ENCODE measurements around the gene AHCY. TPM values are rescaled to one million over a fixed set of nuclear protein-coding genes. Genes with fewer than 3 reads are reported as not detected.
"Not testable (repeated sequence)": the region's sequence is repeated elsewhere in the genome, so short reads cannot be mapped to it uniquely, and the experiment has no call there.

AHCY gene
- total RNA-seq, 1 experiment from 2014 or later = 350 TPM

- no peak for DNase-seq (ENCODE audit: low read depth, low spot score)
- H4K20me1 ChIP-seq (ENCODE audit: insufficient read depth) = no peaks in the 10 kb centered on the region
- CTCF ChIA-PET = no interaction called here
- no peak overlapping the region for H3K4me3 ChIP-seq (replicated peaks in 1 of 2; ENCODE audit: low read depth in 1 of 2, low read length in 2 of 2)
- ATAC-seq = no peak
- RAD21 ChIA-PET (ENCODE audit: low non-redundant PET in 1 of 2, low total read pairs in 2 of 2, uncharacterized antibody in 2 of 2, unreplicated experiment in 2 of 2) = no interaction called here
- no peak overlapping the region for H2AFZ ChIP-seq (ENCODE audit: low read depth, low read length, poor library complexity, severe bottlenecking)
- peaks cover 4 to 12% of the 10 kb centered on the region in 2 experiments; a peak in 3 of 4 replicates for H3K4me1 ChIP-seq (ENCODE audit: control insufficient read depth in 1 of 2, insufficient read depth in 2 of 2, low read length in 2 of 2)
- BruUV-seq (replicated peaks) = no TSS peak
- no peak overlapping the region for H3K9ac ChIP-seq (ENCODE audit: low read length)
- no peaks in the 10 kb centered on the region for H3K36me3 ChIP-seq (ENCODE audit: control insufficient read depth in 1 of 2, insufficient read depth in 2 of 2, low read length in 2 of 2)
- intact Hi-C loops (cut with micrococcal nuclease) = no loop called here
- no peak overlapping the region for H3K4me2 ChIP-seq (ENCODE audit: low read length)
- TF ChIP-seq ZBTB33 (IDR thresholded peaks at IDR 0.05; ENCODE audit: extremely low read depth, insufficient replicate concordance, low read length) (no peak), SIN3A (IDR thresholded peaks at IDR 0.05; ENCODE audit: low read depth) (no peak), CBX3 (IDR thresholded peaks at IDR 0.05; ENCODE audit: low read depth) (no peak), TCF7L2 (IDR thresholded peaks at IDR 0.05; ENCODE audit: borderline replicate concordance, extremely low read depth, insufficient read depth, insufficient read length) (no peak), REST (IDR thresholded peaks at IDR 0.05; ENCODE audit: low read depth) (no peak), SP1 (IDR thresholded peaks at IDR 0.05; ENCODE audit: low read depth) (no peak), ZFX (IDR thresholded peaks at IDR 0.05) (no peak), YY1 (IDR thresholded peaks at IDR 0.05; ENCODE audit: extremely low read depth, insufficient replicate concordance, low read depth, low read length) (no peak)
- H3K9me2 ChIP-seq (ENCODE audit: insufficient read depth) = no peaks in the 10 kb centered on the region
- no peak overlapping the region for H3K27ac ChIP-seq (ENCODE audit: low read depth, low read length)
- H3K9me3 ChIP-seq (ENCODE audit: control insufficient read depth in 1 of 2, insufficient read depth in 1 of 2, low read depth in 1 of 2, low read length in 2 of 2) = no peaks in the 10 kb centered on the region
- POLR2A ChIA-PET = no interaction called here
- no peaks in the 10 kb centered on the region for H3K27me3 ChIP-seq (ENCODE audit: insufficient read depth, low read length)
- H3K79me2 ChIP-seq (ENCODE audit: insufficient read depth, low read length) = no peaks in the 10 kb centered on the region
Observed at GRCh38 chr20:34242879-34243278, 60.3 kb downstream of the AHCY start.

GRCh38 chr20:34242015-34242414, 61.1 kb downstream of the AHCY start:
- H3K9ac ChIP-seq (ENCODE audit: low read length); H3K4me1 ChIP-seq (ENCODE audit: control insufficient read depth in 1 of 2, insufficient read depth in 2 of 2, low read length in 2 of 2); H3K4me2 ChIP-seq (ENCODE audit: low read length); H3K36me3 ChIP-seq (ENCODE audit: control insufficient read depth in 1 of 2, insufficient read depth in 2 of 2, low read length in 2 of 2); CTCF ChIA-PET; DNase-seq (ENCODE audit: low read depth, low spot score); H3K79me2 ChIP-seq (ENCODE audit: insufficient read depth, low read length); H2AFZ ChIP-seq (ENCODE audit: low read depth, low read length, poor library complexity, severe bottlenecking); H3K27ac ChIP-seq (ENCODE audit: low read depth, low read length); H4K20me1 ChIP-seq (ENCODE audit: insufficient read depth); H3K9me3 ChIP-seq (ENCODE audit: control insufficient read depth in 1 of 2, insufficient read depth in 1 of 2, low read depth in 1 of 2, low read length in 2 of 2); ATAC-seq; BruUV-seq (replicated peaks); intact Hi-C loops (cut with micrococcal nuclease); H3K4me3 ChIP-seq (replicated peaks in 1 of 2; ENCODE audit: low read depth in 1 of 2, low read length in 2 of 2); H3K27me3 ChIP-seq (ENCODE audit: insufficient read depth, low read length); H3K9me2 ChIP-seq (ENCODE audit: insufficient read depth); POLR2A ChIA-PET; RAD21 ChIA-PET (ENCODE audit: low non-redundant PET in 1 of 2, low total read pairs in 2 of 2, uncharacterized antibody in 2 of 2, unreplicated experiment in 2 of 2): not testable (repeated sequence)

Measured in HCT116 (cell line).